HCT116 (cell line): ENCODE measurements around the gene QPCTL. TPM values are rescaled to one million over a fixed set of nuclear protein-coding genes. Genes with fewer than 3 reads are reported as not detected.

Experiments
- ATAC-seq: fragments of 200-7000 bp; cut with Tn5 transposase; 2 replicates; pipeline ENCODE4 v1.9.1; 2020; ENCODE audit warnings: mild to moderate bottlenecking, moderate library complexity
- BruUV-seq: library from RNA; stranded (reverse); fragments of 400-500 nt; replicated peaks from 2 replicates; lab custom pipeline; 2021; lab: Mats Ljungman, UMichigan
- CTCF ChIA-PET: fragments of 300-600 bp; sonication (Branson Sonifier 250); formaldehyde crosslinking; loops from one replicate; lab custom pipeline; 2021; ENCODE audit warnings: antibody characterized with exemption; lab: Charles Lee
- POLR2A ChIA-PET: fragments of 300-600, 350-600 bp; sonication (Branson Sonifier 250); formaldehyde crosslinking; loops from one replicate; lab custom pipeline; 2021; ENCODE audit warnings: antibody characterized with exemption; lab: Charles Lee
- RAD21 ChIA-PET, 2 experiments: fragments of 300-600 bp; sonication (Branson Sonifier 250); formaldehyde crosslinking; loops; one replicate each; lab custom pipeline; 2023; ENCODE audit warnings: low total read pairs in 2 of 2; ENCODE audit not compliant: uncharacterized antibody in 2 of 2, unreplicated experiment in 2 of 2, low non-redundant PET in 1 of 2; lab: Charles Lee
- DNase-seq: peaks from one replicate; pipeline ENCODE4 v3.0.0-alpha.2; 2010; ENCODE audit warnings: low read depth, low spot score
- H2AFZ ChIP-seq: fragments of 200-600 bp; shearing (Covaris generic), sonication (generic); 2 replicates; pipeline ENCODE4 v1.6.1; 2017; ENCODE audit warnings: low read depth, mixed run types, mixed read lengths, antibody characterized with exemption, low read length; ENCODE audit not compliant: poor library complexity, severe bottlenecking
- H3K27ac ChIP-seq: 2 replicates; pipeline ENCODE4 v1.5.1; 2012; ENCODE audit warnings: low read depth, low read length
- H3K27me3 ChIP-seq: fragments of 200-600 bp; sonication (generic); 2 replicates; pipeline ENCODE4 v1.6.1; 2016; ENCODE audit warnings: mixed run types, low read length, mixed read lengths; ENCODE audit not compliant: insufficient read depth
- H3K36me3 ChIP-seq, 2 experiments: fragments of 200-500 bp in 1 of 2; fragments of 200-600 bp in 1 of 2; sonication (Bioruptor generic) in 1 of 2; sonication (generic) in 1 of 2; 2 replicates each; pipeline versions ENCODE4 v1.5.1 to v1.6.1; 2014 to 2016; ENCODE audit warnings: low read length in 2 of 2, inconsistent platforms in 1 of 2, mixed read lengths in 1 of 2, mixed run types in 1 of 2; ENCODE audit not compliant: insufficient read depth in 2 of 2, control insufficient read depth in 1 of 2
- H3K4me1 ChIP-seq, 2 experiments: fragments of 200-600 bp in 1 of 2; sonication (generic) in 1 of 2; 2 replicates each; pipeline versions ENCODE4 v1.5.1 to v1.6.1; 2012 to 2017; ENCODE audit warnings: low read length in 2 of 2, inconsistent platforms in 1 of 2, mild to moderate bottlenecking in 1 of 2, mixed read lengths in 1 of 2, mixed run types in 1 of 2, moderate library complexity in 1 of 2; ENCODE audit not compliant: insufficient read depth in 2 of 2, control insufficient read depth in 1 of 2
- H3K4me2 ChIP-seq: fragments of 200-600 bp; sonication (generic); 2 replicates; pipeline ENCODE4 v1.6.1; 2017; ENCODE audit warnings: mixed run types, low read length, mixed read lengths
- H3K4me3 ChIP-seq, 2 experiments: fragments of 200-600 bp in 1 of 2; sonication (generic) in 1 of 2; replicated peaks in 1 of 2; 2 replicates each; pipeline ENCODE4 v1.5.1; 2011 to 2016; ENCODE audit warnings: low read length in 2 of 2, control low read depth in 1 of 2, low read depth in 1 of 2, mild to moderate bottlenecking in 1 of 2, mixed read lengths in 1 of 2, mixed run types in 1 of 2
- H3K79me2 ChIP-seq: fragments of 200-600 bp; sonication (generic); 2 replicates; pipeline ENCODE4 v1.6.1; 2017; ENCODE audit warnings: mild to moderate bottlenecking, mixed run types, low read length, moderate library complexity, mixed read lengths; ENCODE audit not compliant: insufficient read depth
- H3K9ac ChIP-seq: fragments of 200-600 bp; sonication (generic); 2 replicates; pipeline ENCODE4 v1.6.1; 2016; ENCODE audit warnings: low read length, mixed read lengths
- H3K9me2 ChIP-seq: fragments of 200-600 bp; sonication (generic), shearing (Covaris generic); 2 replicates; pipeline ENCODE4 v1.6.1; 2017; ENCODE audit warnings: mixed run types, mild to moderate bottlenecking, moderate library complexity; ENCODE audit not compliant: insufficient read depth
- H3K9me3 ChIP-seq, 2 experiments: fragments of 200-500 bp in 1 of 2; fragments of 200-600 bp in 1 of 2; sonication (Bioruptor generic) in 1 of 2; sonication (generic) in 1 of 2; 2 replicates each; pipeline ENCODE4 v1.6.1; 2014 to 2017; ENCODE audit warnings: low read length in 2 of 2, mixed read lengths in 2 of 2, inconsistent platforms in 1 of 2, low read depth in 1 of 2, mild to moderate bottlenecking in 1 of 2, mixed run types in 1 of 2, moderate library complexity in 1 of 2; ENCODE audit not compliant: control insufficient read depth in 1 of 2, insufficient read depth in 1 of 2
- H4K20me1 ChIP-seq: fragments of 200-600 bp; sonication (generic), shearing (Covaris generic); 2 replicates; pipeline ENCODE4 v1.6.1; 2017; ENCODE audit warnings: mixed run types, mild to moderate bottlenecking, moderate library complexity; ENCODE audit not compliant: insufficient read depth
- EZH2 ChIP-seq: fragments of 200-600 bp; sonication (generic); IDR thresholded peaks from 2 replicates; pipeline ENCODE4 v1.6.1; 2017; ENCODE audit warnings: antibody characterized with exemption, mixed run types
- EZH2phosphoT487 ChIP-seq: fragments of 200-600 bp; IDR thresholded peaks from 2 replicates; pipeline ENCODE4 v1.6.1; 2018; ENCODE audit warnings: antibody characterized with exemption, borderline replicate concordance
- MAX ChIP-seq: IDR thresholded peaks from 2 replicates; pipeline ENCODE4 v1.6.1; 2012
- POLR2A ChIP-seq: IDR thresholded peaks from 2 replicates; pipeline ENCODE4 v1.7.0; 2011; ENCODE audit warnings: borderline replicate concordance; ENCODE audit not compliant: insufficient read depth, insufficient read length; ENCODE audit errors: extremely low read depth
- POLR2AphosphoS5 ChIP-seq: IDR thresholded peaks from 2 replicates; pipeline ENCODE4 v1.6.1; 2011; ENCODE audit warnings: mild to moderate bottlenecking, low read depth, low read length, moderate library complexity
- REST ChIP-seq: IDR thresholded peaks from 2 replicates; pipeline ENCODE4 v1.6.1; 2012; ENCODE audit warnings: low read depth
- TCF7L2 ChIP-seq: IDR thresholded peaks from 2 replicates; pipeline ENCODE4 v1.7.0; 2011; ENCODE audit warnings: borderline replicate concordance, inconsistent platforms; ENCODE audit not compliant: insufficient read depth, insufficient read length; ENCODE audit errors: extremely low read depth
- YY1 ChIP-seq: IDR thresholded peaks from 2 replicates; pipeline ENCODE4 v1.6.1; 2011; ENCODE audit warnings: low read length, low read depth, moderate library complexity, mild to moderate bottlenecking; ENCODE audit not compliant: insufficient replicate concordance; ENCODE audit errors: extremely low read depth
- ZBTB33 ChIP-seq: IDR thresholded peaks from 2 replicates; pipeline ENCODE4 v1.6.1; 2011; ENCODE audit warnings: mild to moderate bottlenecking, low read length, moderate library complexity; ENCODE audit not compliant: insufficient replicate concordance; ENCODE audit errors: extremely low read depth
- ZNF274 ChIP-seq: fragments of 200-500 bp; sonication (Bioruptor generic); IDR thresholded peaks from 2 replicates; pipeline ENCODE4 v1.6.1; 2014; ENCODE audit warnings: mild to moderate bottlenecking, low read depth, low read length, inconsistent platforms
- intact Hi-C: fragments of 100-400 bp; cut with micrococcal nuclease; formaldehyde crosslinking; loops from 2 replicates; pipeline ENCODE4 v1.10.0; 2022
- total RNA-seq: library from RNA; stranded (reverse); gene quantifications from one replicate; pipeline ENCODE4 v1.2.1, GENCODE V29; 2021; ENCODE audit not compliant: unreplicated experiment

QPCTL gene
- total RNA-seq, 1 experiment from 2014 or later, result 19.5 TPM

- H3K4me3 ChIP-seq, result no peak overlapping the region
- no peaks in the 10 kb centered on the region for H3K79me2 ChIP-seq
- TF ChIP-seq TCF7L2 (no peak), POLR2A (no peak), MAX (no peak), ZNF274 (no peak), ZBTB33 (no peak), REST (no peak), POLR2AphosphoS5 (no peak), YY1 (no peak), EZH2phosphoT487 (no peak), EZH2 (no peak)
- POLR2A ChIA-PET, result interaction anchor here (1.2 kb wide), 1 partner anchor 18 kb away, joined by 3 read pairs; no protein-coding TSS in a partner anchor
- no peaks in the 10 kb centered on the region for H3K36me3 ChIP-seq
- H3K9me3 ChIP-seq, result no peaks in the 10 kb centered on the region
- CTCF ChIA-PET, result no interaction called here
- no peak overlapping the region for H3K9ac ChIP-seq
- H4K20me1 ChIP-seq, result no peaks in the 10 kb centered on the region
- H2AFZ ChIP-seq, result no peak overlapping the region
- no peak for ATAC-seq
- H3K4me2 ChIP-seq, result no peak overlapping the region
- H3K9me2 ChIP-seq, result no peaks in the 10 kb centered on the region
- no TSS peak for BruUV-seq
- RAD21 ChIA-PET, result no interaction called here
- H3K27me3 ChIP-seq, result no peaks in the 10 kb centered on the region
- H3K27ac ChIP-seq, result no peak overlapping the region
- H3K4me1 ChIP-seq, result peaks cover 0 to 10% of the 10 kb centered on the region in 2 experiments; a peak in 1 of 4 replicates
- intact Hi-C loops, result no loop called here
- no peak for DNase-seq
These were observed 50.5 kb downstream of the QPCTL start for GRCh38 chr19:45742969-45743368.
